WTC11 (cell line): Measurements from ENCODE around the gene ALDH9A1. TPM values are rescaled to one million over a fixed set of nuclear protein-coding genes. Genes with fewer than 3 reads are reported as not detected.
A peak's percentile ranks its signal among the peaks of the same experiment; 100 is the strongest.

Experiments used
- ATAC-seq: fragments of 200-7000 bp; cut with Tn5 transposase; 2 replicates; pipeline ENCODE4 v1.10.0; 2021; ENCODE audit warnings: mild to moderate bottlenecking, moderate library complexity
- Bru-seq: library from RNA; stranded (reverse); fragments of 400-500 nt; gene quantifications from one replicate; lab custom pipeline; 2021; lab: Mats Ljungman, UMichigan
- CTCF ChIA-PET: fragments of 300-600 bp; sonication (Branson Sonifier 250); formaldehyde crosslinking; loops from one replicate; lab custom pipeline; 2021; ENCODE audit warnings: antibody characterized with exemption; lab: Charles Lee
- POLR2A ChIA-PET: fragments of 350-600 bp; sonication (Branson Sonifier 250); formaldehyde crosslinking; loops from one replicate; lab custom pipeline; 2021; ENCODE audit warnings: antibody characterized with exemption; lab: Charles Lee
- DNase-seq: peaks from one replicate; pipeline ENCODE4 v3.0.0; 2021; ENCODE audit warnings: low spot score
- H3K27ac Mint-ChIP-seq: 2 replicates; pipeline ENCODE4 v1.8.0; 2021; ENCODE audit warnings: mixed read lengths
- H3K27me3 Mint-ChIP-seq: 2 replicates; pipeline ENCODE4 v1.8.0; 2021; ENCODE audit warnings: low read depth, mild to moderate bottlenecking, moderate library complexity, mixed read lengths
- H3K36me3 Mint-ChIP-seq: 2 replicates; pipeline ENCODE4 v1.8.0; 2021; ENCODE audit warnings: mixed read lengths
- H3K4me1 Mint-ChIP-seq: 2 replicates; pipeline ENCODE4 v1.8.0; 2022; ENCODE audit warnings: mixed read lengths
- H3K4me3 Mint-ChIP-seq: 2 replicates; pipeline ENCODE4 v1.8.0; 2021; ENCODE audit warnings: mild to moderate bottlenecking, moderate library complexity, mixed read lengths
- H3K9me3 Mint-ChIP-seq: 2 replicates; pipeline ENCODE4 v1.8.0; 2021; ENCODE audit warnings: mixed read lengths
- ARID4B ChIP-seq: sonication (generic); formaldehyde crosslinking; IDR thresholded peaks from 2 replicates; pipeline ENCODE4 v1.8.0; 2023; ENCODE audit warnings: missing genetic modification reagents, mild to moderate bottlenecking, borderline replicate concordance
- CBFB ChIP-seq: sonication (generic); formaldehyde crosslinking; IDR thresholded peaks from 2 replicates; pipeline ENCODE4 v1.8.1; 2022; ENCODE audit warnings: mild to moderate bottlenecking, low read depth, missing genetic modification reagents
- CDX4 ChIP-seq: fragments of 250-450 bp; sonication (Bioruptor Pico); IDR thresholded peaks from 2 replicates; pipeline ENCODE4 v1.9.0; 2021; ENCODE audit warnings: moderate library complexity, mild to moderate bottlenecking, inconsistent platforms, borderline replicate concordance
- CREB1 ChIP-seq: sonication (generic); formaldehyde crosslinking; IDR thresholded peaks from 2 replicates; pipeline ENCODE4 v1.8.0; 2023; ENCODE audit warnings: mild to moderate bottlenecking, missing genetic modification reagents
- E2F1 ChIP-seq: sonication (generic); formaldehyde crosslinking; IDR thresholded peaks from 2 replicates; pipeline ENCODE4 v1.8.0; 2022; ENCODE audit warnings: mild to moderate bottlenecking, missing genetic modification reagents
- FOXK1 ChIP-seq: sonication (generic); formaldehyde crosslinking; IDR thresholded peaks from 2 replicates; pipeline ENCODE4 v1.8.0; 2022; ENCODE audit warnings: mild to moderate bottlenecking, moderate library complexity, missing genetic modification reagents
- GABPB1 ChIP-seq: sonication (generic); formaldehyde crosslinking; IDR thresholded peaks from 2 replicates; pipeline ENCODE4 v1.8.1; 2023; ENCODE audit warnings: mild to moderate bottlenecking, missing genetic modification reagents
- GRHL2 ChIP-seq: fragments of 250-450 bp; sonication (Bioruptor Pico); IDR thresholded peaks from 2 replicates; pipeline ENCODE4 v1.8.0; 2022; ENCODE audit warnings: mild to moderate bottlenecking, moderate library complexity; ENCODE audit not compliant: insufficient replicate concordance, severe bottlenecking
- JAZF1 ChIP-seq: fragments of 250-450 bp; sonication (Bioruptor Pico); IDR thresholded peaks from 2 replicates; pipeline ENCODE4 v1.9.0; 2021; ENCODE audit warnings: moderate library complexity, mild to moderate bottlenecking, inconsistent platforms
- KAT7 ChIP-seq: sonication (generic); formaldehyde crosslinking; IDR thresholded peaks from 2 replicates; pipeline ENCODE4 v1.8.1; 2023; ENCODE audit warnings: missing genetic modification reagents, mild to moderate bottlenecking, borderline replicate concordance
- MAX ChIP-seq: sonication (generic); formaldehyde crosslinking; IDR thresholded peaks from 2 replicates; pipeline ENCODE4 v1.8.0; 2022; ENCODE audit warnings: mild to moderate bottlenecking, missing genetic modification reagents
- MLX ChIP-seq: sonication (generic); formaldehyde crosslinking; IDR thresholded peaks from 2 replicates; pipeline ENCODE4 v1.8.1; 2023; ENCODE audit warnings: mild to moderate bottlenecking, missing genetic modification reagents, moderate library complexity
- MXD4 ChIP-seq: fragments of 250-450 bp; sonication (Bioruptor Pico); IDR thresholded peaks from 2 replicates; pipeline ENCODE4 v1.8.0; 2021; ENCODE audit warnings: mild to moderate bottlenecking, moderate library complexity, borderline replicate concordance
- MYBL2 ChIP-seq: sonication (generic); formaldehyde crosslinking; IDR thresholded peaks from 2 replicates; pipeline ENCODE4 v1.8.1; 2023; ENCODE audit warnings: mild to moderate bottlenecking, moderate library complexity, missing genetic modification reagents
- NFYB ChIP-seq: sonication (generic); formaldehyde crosslinking; conservative IDR thresholded peaks from 2 replicates; pipeline ENCODE4 v1.8.0; 2022; ENCODE audit warnings: low read depth, missing genetic modification reagents
- NR3C1 ChIP-seq: sonication (generic); formaldehyde crosslinking; conservative IDR thresholded peaks from 2 replicates; pipeline ENCODE4 v1.8.1; 2023; ENCODE audit warnings: low read depth, mild to moderate bottlenecking, missing genetic modification reagents
- PREB ChIP-seq: sonication (generic); formaldehyde crosslinking; IDR thresholded peaks from 2 replicates; pipeline ENCODE4 v1.8.1; 2022; ENCODE audit warnings: mild to moderate bottlenecking, missing genetic modification reagents, moderate library complexity, borderline replicate concordance
- RELA ChIP-seq: sonication (generic); formaldehyde crosslinking; IDR thresholded peaks from 2 replicates; pipeline ENCODE4 v1.8.1; 2022; ENCODE audit warnings: missing genetic modification reagents, mild to moderate bottlenecking, borderline replicate concordance
- USF1 ChIP-seq: sonication (generic); formaldehyde crosslinking; IDR thresholded peaks from 2 replicates; pipeline ENCODE4 v1.8.0; 2022; ENCODE audit warnings: mild to moderate bottlenecking, missing genetic modification reagents
- ZBTB21 ChIP-seq: sonication (generic); formaldehyde crosslinking; IDR thresholded peaks from 2 replicates; pipeline ENCODE4 v1.8.1; 2023; ENCODE audit warnings: mild to moderate bottlenecking, missing genetic modification reagents, borderline replicate concordance
- ZNF121 ChIP-seq: sonication (generic); formaldehyde crosslinking; IDR thresholded peaks from 2 replicates; pipeline ENCODE4 v1.8.0; 2023; ENCODE audit warnings: missing genetic modification reagents
- ZNF425 ChIP-seq: fragments of 250-450 bp; sonication (Bioruptor Pico); conservative IDR thresholded peaks from 2 replicates; pipeline ENCODE4 v1.9.0; 2021; ENCODE audit warnings: mild to moderate bottlenecking
- long read RNA-seq, 3 experiments: library from RNA in 1 of 3; library from capped mRNA in 1 of 3; library from polyadenylated mRNA in 1 of 3; unstranded in 2 of 3; stranded (forward) in 1 of 3; transcript quantifications; one replicate each; pipeline ENCODE4 v2.0.0, GENCODE V29; 2021
- total RNA-seq: library from RNA; stranded (reverse); gene quantifications from 3 replicates; pipeline ENCODE4 v1.2.3, GENCODE V29; 2021

Gene ALDH9A1
- total RNA-seq (51.6 to 60.5 TPM (median 51.9 TPM) in 3 replicates), Bru-seq, nascent RNA (percentile 79 among the genes with signal in this experiment)
- long read RNA-seq, experiment 1, transcript ALDH9A1-201 (11 exons, 2,696 nt), result major isoform, 240 of 267 reads
- long read RNA-seq, experiment 1, partial matches to known transcripts, result 15 of 267 reads
- long read RNA-seq, experiment 1, other reads (novel, unspliced or antisense), result 12 of 267 reads
- long read RNA-seq, experiment 2, transcript ALDH9A1-201 (11 exons, 2,696 nt), result major isoform, 68 of 107 reads
- long read RNA-seq, experiment 2, partial matches to known transcripts, result 21 of 107 reads
- long read RNA-seq, experiment 2, other reads (novel, unspliced or antisense), result 17 of 107 reads
- long read RNA-seq, experiment 3, transcript ALDH9A1-201 (11 exons, 2,696 nt), result major isoform, 59 of 65 reads
- long read RNA-seq, experiment 3, partial matches to known transcripts, result 3 of 65 reads
- long read RNA-seq, experiment 3, other reads (novel, unspliced or antisense), result 3 of 65 reads

GRCh38 chr1:165697881-165698760, at the start of gene ALDH9A1:
Gene ALDH9A1, minus strand, starts transcription at chr1:165698562. Its CDS starts 4 bp downstream, at chr1:165698558.
- peaks cover 14% of the 10 kb centered on the region for H3K4me1 Mint-ChIP-seq
- CTCF ChIA-PET, result interaction anchor here (0.7 to 2.4 kb wide), 26 partner anchors 9 to 569 kb away, joined by 3 to 15 read pairs (median 4); partner anchors contain the start of gene TMCO1
- peak within 1 kb of the TSS; percentile 93 for H3K4me3 Mint-ChIP-seq
- ATAC-seq (peak; percentile 99), DNase-seq (peak; percentile 91)
- H3K36me3 Mint-ChIP-seq, result peaks cover 14% of the 10 kb centered on the region
- H3K27ac Mint-ChIP-seq, result peak within 1 kb of the TSS; percentile 95
- POLR2A ChIA-PET, result interaction anchor here (0.5 to 1.7 kb wide), 4 partner anchors 11 to 1141 kb away, joined by 3 to 4 read pairs (median 3); partner anchors contain the start of gene POGK
- no peaks in the 10 kb centered on the region for H3K27me3 Mint-ChIP-seq
- no peaks in the 10 kb centered on the region for H3K9me3 Mint-ChIP-seq
- TF ChIP-seq E2F1 (no peak), ARID4B (CRISPR knock-in tag) (peak; percentile 82; the same call in 1 of the 2 replicates), NFYB (CRISPR knock-in tag) (no peak), CBFB (no peak), MXD4 (CRISPR knock-in tag) (no peak), KAT7 (peak; percentile 67; the same call in 1 of the 2 replicates), MLX (CRISPR knock-in tag) (no peak; the same call in 1 of the 2 replicates), ZNF121 (CRISPR knock-in tag) (peak; percentile 94), MYBL2 (peak; percentile 90), USF1 (CRISPR knock-in tag) (no peak), CREB1 (CRISPR knock-in tag) (peak; percentile 29; the same call in 1 of the 2 replicates), FOXK1 (peak; percentile 85), GRHL2 (no peak), ZNF425 (no peak), GABPB1 (CRISPR knock-in tag) (peak; percentile 40; the same call in 1 of the 2 replicates), MAX (CRISPR knock-in tag) (peak; percentile 89), PREB (CRISPR knock-in tag) (no peak), JAZF1 (no peak), RELA (CRISPR knock-in tag) (peak; percentile 30; the same call in 1 of the 2 replicates), CDX4 (CRISPR knock-in tag) (no peak), NR3C1 (CRISPR knock-in tag) (no peak), ZBTB21 (CRISPR knock-in tag) (no peak)
